ENCODE results near the gene LCE2A.

DNA sequence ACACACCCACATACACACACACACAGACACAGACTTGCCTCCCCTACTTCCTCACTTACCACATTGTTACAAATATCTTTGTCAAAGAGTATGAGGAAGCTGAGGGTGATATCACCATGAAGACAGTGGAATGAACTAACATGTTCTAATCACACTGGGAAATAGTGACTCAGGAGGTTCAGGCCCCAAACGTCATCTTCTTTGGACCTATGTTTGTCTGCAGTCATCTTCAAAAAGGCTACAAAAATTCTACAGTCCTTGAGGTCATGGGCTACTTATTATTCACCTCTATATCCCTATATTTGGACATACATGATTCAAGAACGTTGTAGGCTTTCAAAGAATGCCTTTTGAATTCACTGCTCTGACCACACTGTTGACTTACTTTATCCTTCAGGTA is 25.1 kb upstream of the LCE2A start:
- TF ChIP-seq, protein P1, sequence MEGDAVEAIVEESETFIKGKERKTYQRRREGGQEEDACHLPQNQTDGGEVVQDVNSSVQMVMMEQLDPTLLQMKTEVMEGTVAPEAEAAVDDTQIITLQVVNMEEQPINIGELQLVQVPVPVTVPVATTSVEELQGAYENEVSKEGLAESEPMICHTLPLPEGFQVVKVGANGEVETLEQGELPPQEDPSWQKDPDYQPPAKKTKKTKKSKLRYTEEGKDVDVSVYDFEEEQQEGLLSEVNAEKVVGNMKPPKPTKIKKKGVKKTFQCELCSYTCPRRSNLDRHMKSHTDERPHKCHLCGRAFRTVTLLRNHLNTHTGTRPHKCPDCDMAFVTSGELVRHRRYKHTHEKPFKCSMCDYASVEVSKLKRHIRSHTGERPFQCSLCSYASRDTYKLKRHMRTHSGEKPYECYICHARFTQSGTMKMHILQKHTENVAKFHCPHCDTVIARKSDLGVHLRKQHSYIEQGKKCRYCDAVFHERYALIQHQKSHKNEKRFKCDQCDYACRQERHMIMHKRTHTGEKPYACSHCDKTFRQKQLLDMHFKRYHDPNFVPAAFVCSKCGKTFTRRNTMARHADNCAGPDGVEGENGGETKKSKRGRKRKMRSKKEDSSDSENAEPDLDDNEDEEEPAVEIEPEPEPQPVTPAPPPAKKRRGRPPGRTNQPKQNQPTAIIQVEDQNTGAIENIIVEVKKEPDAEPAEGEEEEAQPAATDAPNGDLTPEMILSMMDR (IDR thresholded peaks at IDR 0.05), result no peak
- no peak for TF ChIP-seq POLR2A (IDR thresholded peaks at IDR 0.05)

Measured in prostate gland (tissue), 2 donors.